GM18861 (cell line): ENCODE data around the gene ANKRD13A.
"Not testable (repeated sequence)": the region's sequence is repeated elsewhere in the genome, so short reads cannot be mapped to it uniquely, and the experiment has no call there.

ENCODE experiments used
- ATAC-seq: cut with Tn5 transposase; IDR thresholded peaks from one replicate; pipeline ENCODE4 v1.9.1; 2021; ENCODE audit not compliant: unreplicated experiment

Gene ANKRD13A

DNA sequence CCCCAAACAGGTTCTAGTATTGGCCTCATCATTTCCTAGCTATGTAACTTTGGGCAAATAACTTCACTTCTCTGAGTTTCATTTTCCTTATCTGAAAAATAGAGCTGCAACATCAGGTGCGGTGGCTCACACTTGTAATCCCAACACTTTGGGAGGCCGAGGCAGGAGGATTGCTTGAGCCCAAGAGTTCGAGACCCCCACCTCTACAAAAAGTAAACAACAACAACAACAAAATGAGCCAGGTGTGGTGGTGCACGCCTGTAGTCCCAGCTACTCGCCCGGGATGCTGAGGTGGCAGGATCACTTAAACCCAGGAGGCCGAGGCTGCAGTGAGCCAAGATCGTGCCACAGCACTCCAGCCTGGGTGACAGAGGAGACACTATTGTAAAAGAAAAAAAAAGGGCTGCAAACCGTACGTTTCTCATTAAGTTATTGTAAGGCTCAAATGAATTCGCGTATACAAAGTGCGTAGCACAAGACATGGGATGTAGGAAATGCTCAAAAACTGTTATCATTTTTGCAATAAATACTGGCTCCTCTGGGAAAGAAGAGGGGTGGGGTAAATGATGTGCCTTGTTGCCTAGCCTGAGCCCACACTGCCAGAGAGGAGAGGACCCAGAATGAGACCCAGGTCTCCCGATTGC lies 48.2 kb downstream of the ANKRD13A start:
- ATAC-seq: no peak

DNA sequence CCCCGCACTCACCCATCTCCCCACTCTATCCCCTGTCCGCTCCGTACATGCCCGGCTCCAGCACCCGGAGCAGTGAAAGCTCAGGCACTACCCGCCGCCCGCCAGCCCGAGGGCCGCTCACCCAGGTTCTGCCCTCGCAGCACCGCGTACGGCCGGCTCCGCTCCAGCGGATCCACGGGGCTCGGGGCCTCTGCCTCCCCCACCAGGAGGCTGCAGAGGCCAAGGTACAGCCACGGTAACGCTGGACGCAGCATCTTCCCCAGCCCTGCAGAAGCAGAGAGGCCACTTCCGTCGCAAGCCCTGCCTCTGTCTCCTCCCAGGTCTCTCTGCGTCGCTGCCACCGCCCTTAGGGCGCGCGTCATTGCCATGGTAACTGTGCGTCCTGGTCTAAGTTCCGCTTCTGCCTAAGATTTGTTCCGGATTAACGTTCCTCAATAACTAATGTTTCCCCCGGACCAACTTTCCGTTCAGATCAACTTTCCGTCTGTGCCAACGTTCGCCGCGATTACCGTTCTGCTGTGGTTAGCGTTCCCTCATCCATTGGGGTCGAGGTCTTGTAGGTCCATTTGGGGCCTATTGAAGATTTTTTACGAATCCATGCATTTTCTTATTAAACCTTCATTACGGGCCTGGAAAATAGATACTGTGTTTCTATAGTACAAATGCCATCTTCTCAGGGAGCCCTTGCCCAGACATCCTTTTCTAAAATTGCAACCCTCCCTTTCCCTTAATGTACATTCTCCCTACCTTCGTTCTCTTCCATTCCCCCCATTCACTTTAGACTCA lies 49.2 kb downstream of the ANKRD13A start, which contains the start of gene C12orf76:
C12orf76 (minus strand) TSS at position 281 of the 786 bp plus-strand sequence; CDS start at position 254, 27 bp downstream.
- ATAC-seq: peak; percentile 96

DNA sequence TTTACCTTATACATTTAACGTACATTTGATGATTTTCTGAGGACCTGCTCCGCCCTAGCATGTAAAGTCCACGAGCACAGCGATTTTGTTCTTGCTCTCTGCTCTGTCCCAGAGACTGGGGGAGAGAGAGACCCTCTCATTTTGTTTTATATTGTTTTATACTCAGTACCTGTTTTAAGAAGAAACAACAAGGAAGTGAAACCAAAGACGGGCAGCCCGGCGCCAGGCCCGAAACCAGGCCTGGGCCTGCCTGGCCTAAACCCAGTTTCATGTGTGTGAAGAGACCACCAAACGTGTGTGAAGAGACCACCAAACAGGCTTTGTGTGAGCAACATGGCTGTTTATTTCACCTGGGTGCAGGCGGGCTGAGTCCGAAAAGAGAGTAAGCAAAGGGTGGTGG lies 49.8 kb downstream of the ANKRD13A start:
- not testable (repeated sequence) for ATAC-seq

DNA sequence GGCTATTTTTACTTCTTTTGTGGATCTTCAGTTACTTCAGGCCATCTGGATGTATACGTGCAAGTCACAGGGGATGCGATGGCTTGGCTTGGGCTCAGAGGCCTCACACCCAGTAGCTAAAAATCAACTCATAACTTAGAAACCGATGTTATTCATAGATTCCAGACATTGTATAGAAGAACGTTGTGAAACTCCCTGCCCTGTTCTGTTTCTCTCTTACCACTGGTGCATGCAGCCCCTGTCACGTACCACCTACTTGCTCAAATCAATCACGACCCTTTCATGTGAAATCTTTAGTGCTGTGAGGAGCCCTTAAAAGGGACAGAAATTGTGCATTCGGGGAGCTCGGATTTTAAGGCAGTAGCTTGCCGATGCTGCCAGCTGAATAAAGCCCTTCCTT lies 50.4 kb downstream of the ANKRD13A start:
- ATAC-seq: not testable (repeated sequence)

DNA sequence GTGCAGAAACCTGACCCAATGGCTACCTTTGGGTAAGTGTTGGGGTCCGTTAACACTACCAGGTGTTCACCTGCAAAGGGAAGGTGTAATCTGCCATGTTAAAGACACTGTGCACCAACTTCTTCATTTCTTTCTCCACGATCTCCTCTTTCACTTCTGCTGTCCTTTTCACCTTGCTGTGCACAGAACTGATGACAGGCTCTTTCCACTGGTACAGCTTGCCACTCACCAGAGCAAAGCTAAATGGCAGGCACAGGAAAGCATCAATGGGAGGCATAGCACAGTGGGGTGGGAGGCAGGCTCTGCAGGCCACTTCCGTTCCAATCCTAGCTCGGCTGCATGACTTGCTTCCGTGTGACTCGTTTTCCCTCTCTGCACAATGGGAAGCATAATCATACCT lies 51.7 kb downstream of the ANKRD13A start:
- no peak for ATAC-seq

DNA sequence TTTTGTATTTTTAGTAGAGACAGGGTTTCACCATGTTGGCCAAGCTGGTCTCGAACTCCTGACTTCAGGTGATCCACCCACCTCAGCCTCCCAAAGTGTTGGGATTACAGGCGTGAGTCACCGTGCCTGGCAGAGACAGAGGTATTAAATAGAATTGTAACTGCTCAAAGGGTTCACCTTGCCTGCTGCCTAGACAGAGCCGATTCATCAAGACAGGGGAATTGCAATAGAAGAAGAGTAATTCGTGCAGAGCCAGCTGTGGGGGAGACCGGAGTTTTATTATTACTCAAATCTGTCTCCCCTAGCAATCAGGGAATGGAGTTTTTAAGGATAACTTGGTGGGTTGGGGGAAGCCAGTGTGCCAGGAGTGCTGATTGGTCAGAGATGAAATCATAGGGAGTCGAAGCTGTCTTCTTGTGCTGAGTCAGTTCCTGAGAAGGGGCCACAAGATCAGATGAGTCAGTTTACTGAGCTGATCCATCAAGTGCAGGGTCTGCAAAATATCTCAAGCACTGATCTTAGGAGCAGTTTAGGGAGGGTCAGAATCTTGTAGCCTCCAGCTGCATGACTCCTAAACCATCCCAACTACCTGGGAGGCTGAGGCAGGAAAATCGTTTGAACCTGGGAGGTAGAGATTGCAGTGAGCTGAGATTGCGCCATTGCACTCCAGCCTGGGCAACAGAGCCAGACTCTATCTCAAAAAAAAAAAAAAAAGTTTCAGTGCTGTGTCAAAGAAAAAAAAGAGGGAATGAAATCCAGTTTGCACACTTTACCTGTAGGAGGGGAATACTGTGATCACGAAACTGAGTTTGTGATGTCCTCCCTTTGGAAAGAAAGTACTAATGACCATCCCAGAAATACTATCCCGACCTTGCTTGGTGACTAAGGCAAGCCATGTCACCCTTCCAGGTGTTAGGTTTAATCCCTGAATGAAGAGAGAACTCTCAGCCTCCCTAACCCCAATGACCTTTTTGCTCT lies 56.4 kb downstream of the ANKRD13A start:
- ATAC-seq: not testable (repeated sequence)

DNA sequence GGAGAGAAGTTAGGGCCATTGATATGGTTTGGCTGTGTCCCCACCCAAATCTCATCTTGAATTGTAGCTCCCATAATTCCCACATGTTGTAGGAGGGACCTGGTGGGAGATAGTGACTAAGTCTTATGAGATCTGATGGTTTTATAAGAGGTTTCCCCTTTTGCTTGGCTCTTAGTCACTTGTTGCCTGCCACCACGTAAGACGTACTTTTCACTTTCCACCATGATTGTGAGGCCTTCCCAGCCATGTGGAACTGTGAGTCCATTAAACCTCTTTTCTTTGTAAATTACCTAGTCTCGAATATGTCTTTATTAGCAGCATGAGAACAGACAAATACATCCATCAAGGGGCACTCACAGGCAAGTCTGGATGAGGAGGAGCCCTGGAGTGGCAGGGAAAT lies 57.4 kb downstream of the ANKRD13A start:
- not testable (repeated sequence) for ATAC-seq

DNA sequence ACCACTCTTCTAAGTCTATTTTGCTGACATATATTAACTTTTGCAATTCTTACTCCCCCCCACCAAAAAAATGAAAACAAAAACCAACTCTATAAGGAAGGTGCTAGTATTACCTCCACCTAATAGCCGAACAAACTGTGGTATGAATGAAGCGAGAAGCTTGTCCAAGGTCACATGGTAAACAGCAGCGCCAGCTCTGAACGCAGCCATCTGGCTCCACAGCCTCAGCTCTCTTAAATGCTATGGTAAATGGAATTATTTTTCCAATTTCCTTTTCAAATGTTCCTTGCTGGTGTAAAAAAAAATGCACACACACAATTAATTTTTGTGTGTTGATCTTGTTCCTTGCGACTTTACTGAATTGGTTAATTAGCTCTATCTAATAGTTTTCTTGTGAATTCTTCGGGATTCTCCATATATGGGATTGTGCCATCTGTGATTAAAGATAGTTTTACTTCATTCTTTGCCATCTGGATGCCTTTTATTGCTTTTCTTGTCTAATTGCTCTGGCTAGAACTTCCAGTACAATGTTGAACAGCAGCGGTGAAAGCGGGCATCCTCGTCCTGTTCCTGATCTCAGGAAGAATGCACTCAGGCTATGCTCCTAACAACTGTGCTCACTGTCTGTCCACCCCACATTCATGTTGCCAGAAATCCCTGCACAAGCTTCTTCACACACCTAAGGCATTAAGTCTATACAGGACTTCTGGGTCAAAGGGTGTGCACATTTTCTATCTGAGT lies 59.8 kb downstream of the ANKRD13A start:
- no peak for ATAC-seq

DNA sequence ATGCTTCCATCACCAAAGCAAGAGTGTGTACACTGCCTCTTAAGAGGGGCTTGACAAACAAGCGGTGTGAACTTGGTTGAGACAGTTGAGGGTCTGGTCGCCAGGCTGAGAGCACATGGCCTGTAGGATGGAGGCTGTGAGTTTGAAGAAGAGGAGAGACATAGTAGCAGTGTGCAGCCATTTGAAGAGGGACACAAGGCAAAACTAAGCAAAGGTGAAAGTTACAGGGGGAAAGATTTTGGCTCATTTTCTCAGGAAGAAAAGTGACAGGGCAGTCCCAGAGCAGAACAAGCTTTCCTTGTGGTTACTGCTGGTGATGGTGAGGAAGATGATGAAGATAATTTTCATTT lies 60.4 kb downstream of the ANKRD13A start:
- ATAC-seq: no peak

DNA sequence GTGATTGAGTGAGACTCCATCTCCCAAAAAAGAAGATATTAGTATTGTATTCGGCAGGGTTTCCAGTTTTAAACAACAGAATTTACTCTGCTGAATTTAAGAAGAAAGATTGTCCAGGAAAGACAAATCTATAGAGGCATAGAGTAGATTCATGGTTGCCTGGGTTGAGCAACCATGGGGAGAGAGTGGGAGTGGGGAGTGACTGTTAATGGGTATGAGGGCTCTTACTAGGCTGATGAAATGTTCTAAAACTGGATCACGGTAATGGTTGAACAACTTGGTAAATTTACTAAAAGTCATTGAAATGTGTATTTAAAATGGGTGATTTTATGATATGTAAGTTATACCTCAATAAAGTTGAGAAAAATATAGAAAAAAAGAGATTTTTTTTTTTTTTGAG lies 63.0 kb downstream of the ANKRD13A start:
- ATAC-seq: no peak

DNA sequence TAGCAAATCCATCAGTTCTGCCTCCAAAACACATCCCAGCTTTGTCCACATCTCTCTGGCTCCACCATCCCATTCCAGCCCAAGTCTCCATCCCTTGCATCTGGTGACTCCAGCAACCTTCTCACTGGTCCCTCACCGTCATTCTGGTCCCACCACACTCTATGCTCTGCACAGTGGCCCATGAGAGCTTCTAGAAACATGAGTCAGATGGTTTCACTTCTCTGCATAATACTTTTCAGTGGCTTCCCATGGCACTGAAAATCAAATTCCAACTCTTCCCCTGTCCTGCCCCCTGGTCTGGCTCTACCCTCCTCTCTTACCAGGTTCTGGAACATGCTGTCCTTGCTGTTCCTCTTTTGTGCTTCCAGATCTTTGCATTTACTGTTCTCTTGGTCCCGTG lies 66.3 kb downstream of the ANKRD13A start:
- ATAC-seq: no peak

DNA sequence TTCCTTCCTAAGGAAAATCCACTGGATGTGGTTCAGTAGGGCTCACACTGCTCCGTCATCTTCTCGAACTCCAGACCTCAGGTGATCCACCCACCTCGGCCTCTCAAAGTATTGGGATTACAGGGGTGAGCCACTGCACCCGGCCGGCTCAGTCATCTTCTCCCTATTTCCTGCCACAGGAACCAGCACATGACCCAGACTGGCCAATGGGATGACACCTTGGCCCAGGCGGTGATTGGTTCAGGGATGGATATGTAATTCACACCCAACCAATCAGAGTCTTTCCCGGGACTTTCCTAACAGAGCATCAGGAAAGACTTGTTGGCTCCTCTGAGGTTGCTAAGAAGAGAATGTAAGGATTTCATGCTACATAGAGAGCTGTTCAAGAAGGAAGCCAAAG lies 68.3 kb downstream of the ANKRD13A start:
- ATAC-seq: no peak

DNA sequence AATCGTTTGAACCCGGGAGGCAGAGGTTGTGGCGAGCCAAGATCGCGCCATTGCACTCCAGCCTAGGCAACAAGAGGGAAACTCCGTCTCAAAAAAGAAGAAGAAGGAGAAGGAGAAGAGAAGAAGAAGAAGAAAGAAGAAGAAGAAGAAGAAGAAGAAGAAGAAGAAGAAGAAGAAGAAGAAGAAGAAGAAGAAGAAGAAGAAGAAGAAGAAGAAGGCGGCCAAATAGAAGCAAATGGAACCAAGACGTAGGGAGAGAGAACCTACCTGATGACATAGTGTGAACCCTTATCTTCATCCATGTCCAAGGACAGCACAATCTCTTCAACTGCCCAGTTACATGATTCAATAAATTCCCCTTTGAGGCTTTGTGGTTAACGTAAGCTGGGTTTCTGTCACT lies 68.9 kb downstream of the ANKRD13A start:
- ATAC-seq: not testable (repeated sequence)

DNA sequence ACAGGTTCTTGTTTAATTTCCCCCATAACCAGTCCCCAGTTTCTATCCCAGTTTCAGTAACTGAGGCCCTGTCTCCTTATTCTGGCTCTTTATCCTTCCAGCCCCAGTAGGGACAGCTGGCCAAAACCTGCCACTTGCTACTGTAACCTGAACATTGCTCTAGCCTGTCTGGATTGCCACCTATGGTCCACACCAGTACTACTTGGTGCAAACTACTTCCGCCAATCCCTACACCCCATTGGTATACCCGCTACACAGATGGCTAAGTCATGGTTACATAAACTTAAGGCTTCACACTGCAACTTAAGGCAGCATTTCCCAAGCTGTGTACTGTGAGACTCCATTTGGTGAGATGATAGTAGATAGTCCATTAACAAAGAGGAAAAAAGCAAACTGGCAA lies 69.4 kb downstream of the ANKRD13A start:
- ATAC-seq: no peak

DNA sequence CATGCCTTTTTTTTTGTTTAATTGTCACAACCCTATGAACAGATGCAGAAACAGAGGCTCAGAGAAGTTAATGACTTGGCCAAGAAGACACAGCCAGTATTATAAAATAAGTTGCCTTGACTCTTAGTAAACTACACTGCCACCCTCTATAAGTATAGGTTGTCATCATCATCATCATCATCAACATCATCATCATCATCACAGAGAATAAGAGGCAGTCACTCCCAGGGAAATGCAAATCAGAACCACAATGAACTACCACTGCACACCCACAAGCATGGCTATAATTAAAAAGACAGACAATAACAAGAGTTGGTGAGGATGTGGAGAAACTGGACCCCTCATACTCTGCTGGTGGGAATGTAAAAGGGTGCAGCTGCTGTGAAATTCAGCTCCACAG lies 72.3 kb downstream of the ANKRD13A start:
- ATAC-seq: no peak

DNA sequence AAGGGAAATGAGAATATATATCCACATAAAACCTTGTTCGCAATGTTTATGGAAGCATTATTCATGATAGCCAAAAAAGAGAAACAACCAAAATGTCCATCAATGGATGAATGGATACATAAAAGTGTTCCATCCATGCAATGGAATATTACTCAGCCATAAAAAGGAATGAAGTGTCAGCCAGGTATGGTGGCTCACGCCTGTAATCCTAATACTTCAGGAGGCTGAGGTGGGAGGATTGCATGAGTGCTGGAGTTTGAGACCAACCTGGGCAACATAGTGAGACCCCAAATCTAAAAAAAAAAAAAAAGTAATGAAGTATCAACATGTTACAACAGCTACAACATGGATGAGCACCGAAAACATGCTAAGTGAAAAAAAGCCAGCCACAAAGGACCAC lies 72.7 kb downstream of the ANKRD13A start:
- no peak for ATAC-seq

DNA sequence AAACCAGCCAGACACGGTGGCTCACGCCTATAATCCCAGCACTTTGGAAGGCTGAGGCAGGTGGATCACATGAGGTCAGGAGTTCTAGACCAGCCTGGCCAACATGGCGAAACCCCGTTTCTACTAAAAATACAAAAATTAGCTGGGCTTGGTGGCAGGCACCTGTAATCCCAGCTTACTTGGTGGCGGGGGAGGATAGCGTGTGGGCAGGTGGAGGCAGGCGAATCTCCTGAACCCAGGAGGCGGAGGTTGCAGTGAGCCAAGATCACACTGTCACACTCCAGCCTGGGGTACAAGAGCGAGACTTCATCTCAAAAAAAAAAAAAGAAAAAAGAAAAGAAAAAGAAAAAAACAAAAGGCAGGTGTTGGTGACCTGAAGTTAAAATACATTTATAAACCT lies 73.4 kb downstream of the ANKRD13A start:
- ATAC-seq: not testable (repeated sequence)

DNA sequence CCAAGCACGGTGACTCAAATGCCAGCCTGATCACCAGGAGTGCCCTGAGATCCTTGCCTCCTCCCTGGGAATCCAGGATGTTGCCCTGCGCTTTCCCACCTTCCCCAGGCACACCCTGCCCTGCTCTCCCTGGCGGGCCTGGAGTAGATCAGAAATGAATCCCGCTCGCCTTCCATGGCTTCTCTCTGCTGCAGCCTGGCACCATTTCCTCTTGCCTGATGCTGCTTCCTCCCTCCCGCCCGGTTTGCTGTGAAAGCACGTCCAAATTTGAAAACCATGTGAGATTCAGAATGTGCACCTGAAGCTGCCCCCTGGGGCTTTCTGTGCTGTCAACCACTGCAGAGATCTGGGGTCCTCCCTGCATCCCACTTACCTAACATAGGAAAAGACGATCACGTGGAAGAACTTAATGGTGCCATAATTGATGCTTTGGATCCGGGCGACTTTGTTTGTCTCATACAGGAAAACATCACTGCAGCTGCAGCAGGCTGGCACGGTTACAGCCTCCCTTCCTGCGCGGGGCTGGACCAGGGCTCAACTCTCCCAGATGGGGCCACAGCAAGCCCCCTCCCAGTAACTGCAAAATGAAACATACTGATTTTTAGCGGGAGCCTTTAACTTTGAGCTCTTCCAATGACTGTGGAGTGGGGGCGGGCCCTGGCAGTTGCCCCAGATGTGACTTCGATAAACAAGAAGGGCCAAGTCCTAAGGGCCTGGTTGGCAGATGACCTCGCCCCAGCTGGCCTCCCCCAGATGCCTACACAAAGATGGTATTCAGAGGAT lies 74.0 kb downstream of the ANKRD13A start:
- ATAC-seq: no peak

DNA sequence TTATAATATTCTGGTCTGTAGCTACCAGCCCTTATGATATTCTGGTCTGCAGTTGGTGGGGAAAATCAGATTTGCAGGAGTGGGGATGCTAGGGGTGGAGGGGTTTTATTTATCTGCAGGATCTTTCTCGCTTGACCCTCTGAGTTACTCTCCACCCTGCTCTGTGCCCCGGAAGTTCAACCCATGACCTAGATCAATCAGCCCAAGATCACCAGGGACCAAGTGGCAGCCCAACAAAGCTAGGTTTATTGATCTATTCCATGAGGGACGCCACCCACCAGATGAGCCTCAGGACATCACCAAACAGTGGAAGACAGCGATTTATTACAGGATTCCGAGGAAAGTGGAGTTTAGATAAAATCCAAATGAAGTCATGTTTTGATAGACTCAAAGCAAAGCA lies 74.9 kb downstream of the ANKRD13A start:
- ATAC-seq: no peak

DNA sequence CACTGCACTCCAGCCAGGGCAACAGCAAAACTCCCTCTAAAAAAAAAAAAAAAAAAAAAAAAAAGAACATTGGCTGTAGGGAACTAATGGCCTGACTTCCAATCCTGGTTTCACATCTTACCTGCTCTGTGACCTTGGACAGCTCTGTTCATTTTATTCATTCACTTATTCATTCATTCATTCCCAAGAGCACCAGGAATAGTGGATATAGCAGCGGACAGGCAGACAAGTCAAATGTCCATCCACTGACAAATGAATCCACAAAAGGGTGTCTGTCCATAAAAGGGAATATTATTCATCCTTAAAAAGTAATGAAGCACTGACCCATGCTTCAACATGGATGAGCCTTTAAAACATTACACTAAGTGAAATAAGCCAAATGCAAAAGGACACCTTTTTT lies 76.7 kb downstream of the ANKRD13A start:
- ATAC-seq: no peak
